AG09319 (cell line): Measurements from ENCODE around the gene SARDH.

Experiments used
- DNase-seq: peaks from one replicate; pipeline ENCODE4 v3.0.0-alpha.2; 2010; ENCODE audit warnings: low read depth; ENCODE audit errors: extremely low read depth
- CTCF ChIP-seq: IDR thresholded peaks from 2 replicates; pipeline ENCODE4 v1.5.1; 2011; ENCODE audit warnings: low read depth, mild to moderate bottlenecking, inconsistent platforms, low read length, moderate library complexity

Gene SARDH

GRCh38 chr9:133650026-133650425, 88.1 kb downstream of the SARDH start:
- no peak for DNase-seq

DNA sequence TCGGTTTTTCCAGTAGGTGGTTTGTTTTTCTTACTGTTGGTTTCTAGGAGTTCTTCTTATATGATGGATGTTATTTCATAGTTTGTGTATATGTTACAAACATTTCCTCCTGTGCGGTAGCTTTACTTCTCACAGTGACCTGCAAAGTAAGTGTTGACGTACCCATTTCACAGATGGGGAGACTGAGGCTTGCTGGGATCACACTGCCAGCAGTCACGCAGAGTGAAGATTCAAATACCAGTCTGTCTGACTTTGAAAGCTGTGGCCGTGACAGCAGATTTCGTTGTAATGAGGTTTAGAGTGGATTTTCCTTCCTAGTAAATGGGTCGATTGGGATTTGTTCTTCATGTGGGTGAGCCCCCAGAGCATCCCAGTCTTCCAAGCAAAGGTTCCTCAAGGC, 89.0 kb downstream of the SARDH start:
- no peak for TF ChIP-seq CTCF
- DNase-seq = no peak

More at GRCh38 chr9:133650026-133650425, 88.1 kb downstream of the SARDH start:
- TF ChIP-seq CTCF = no peak

- DNase-seq = no peak
- TF ChIP-seq CTCF = no peak
Measured at GRCh38 chr9:133647765-133648469, 90.2 kb downstream of the SARDH start.

- no peak for TF ChIP-seq CTCF
- no peak for DNase-seq
Measured at GRCh38 chr9:133647148-133647547, 91.0 kb downstream of the SARDH start.

DNA sequence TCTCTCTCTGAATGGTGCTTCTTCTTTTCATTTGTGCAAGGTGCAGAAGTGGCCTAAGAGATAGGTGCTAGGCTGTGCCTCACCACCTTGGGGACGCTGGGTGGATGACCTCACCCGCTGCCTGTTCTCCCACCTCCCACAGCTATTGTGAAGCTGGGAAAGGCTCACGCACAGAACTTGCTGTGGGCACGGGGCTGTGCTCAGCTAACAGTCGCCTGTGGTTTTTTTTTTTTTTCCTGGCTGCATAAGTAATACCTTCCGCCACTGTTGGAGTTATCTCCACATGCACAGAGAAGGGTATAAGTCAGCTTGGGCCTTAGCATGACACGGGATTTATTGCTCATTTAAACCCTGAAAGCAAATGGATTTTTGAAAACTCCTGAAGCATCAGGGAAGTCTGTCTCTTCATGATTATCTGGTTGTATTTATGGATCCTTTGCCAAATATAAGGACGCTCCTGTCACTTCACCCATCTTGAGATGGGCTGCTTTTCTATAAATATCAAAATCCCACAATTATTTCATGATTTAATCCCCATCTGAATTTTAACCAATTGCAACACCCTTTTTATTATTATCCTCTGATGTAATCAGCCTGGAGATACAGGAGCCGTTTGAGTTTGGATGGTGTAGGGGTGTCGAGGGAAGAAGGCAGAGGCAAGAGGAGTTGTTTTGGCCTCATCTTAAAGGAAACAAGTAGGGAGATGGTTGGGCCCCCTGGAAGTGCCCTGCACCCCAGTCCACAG, 93.0 kb downstream of the SARDH start:
- TF ChIP-seq CTCF = no peak
- DNase-seq = no peak

- DNase-seq = no peak
Measured at GRCh38 chr9:133643978-133644760, 94.0 kb downstream of the SARDH start.

More at GRCh38 chr9:133643978-133644760, 94.0 kb downstream of the SARDH start:
- no peak for TF ChIP-seq CTCF
